Mesodermal cell (in vitro differentiated cells): ENCODE measurements around the gene SLC3A2.

Experiments used
- H3K27ac ChIP-seq: 2 replicates; pipeline ENCODE4 v1.7.0; 2013; ENCODE audit warnings: mild to moderate bottlenecking, low read depth, low read length, moderate library complexity; ENCODE audit not compliant: severe bottlenecking
- H3K36me3 ChIP-seq: 2 replicates; pipeline ENCODE4 v1.7.1; 2013; ENCODE audit warnings: mild to moderate bottlenecking, low read length, moderate library complexity; ENCODE audit not compliant: control insufficient read depth, insufficient read depth
- H3K4me1 ChIP-seq: one replicate; pipeline ENCODE4 v1.7.1; 2013; ENCODE audit warnings: mild to moderate bottlenecking, low read length; ENCODE audit not compliant: insufficient read depth, control insufficient read depth, poor library complexity, severe bottlenecking
- H3K4me3 ChIP-seq: 2 replicates; pipeline ENCODE4 v1.7.0; 2013; ENCODE audit warnings: low read length, control low read depth, mild to moderate bottlenecking; ENCODE audit not compliant: insufficient read depth, poor library complexity, severe bottlenecking; ENCODE audit errors: extremely low read depth
- H3K9me3 ChIP-seq: 2 replicates; pipeline ENCODE4 v1.7.1; 2013; ENCODE audit warnings: mild to moderate bottlenecking, low read length, moderate library complexity; ENCODE audit not compliant: control insufficient read depth
- WGBS, 2 experiments: methylation state at CpG; one replicate each; pipeline ENCODE4 v1.1.5; 2013; ENCODE audit warnings: missing lambda C conversion rate in 2 of 2; ENCODE audit not compliant: insufficient coverage in 2 of 2; 5-methylcytosine and 5-hydroxymethylcytosine counted together

The SLC3A2 gene

GRCh38 chr11:62863687-62864335 lies 16.9 kb upstream of the SLC3A2 start:
- no peak overlapping the region for H3K4me3 ChIP-seq
- WGBS, 2 experiments: 95% methylated on average over 2 of the region's 4 CpGs
- peaks cover 34% of the 10 kb centered on the region for H3K36me3 ChIP-seq
- peaks cover 15% of the 10 kb centered on the region for H3K4me1 ChIP-seq
- H3K9me3 ChIP-seq: no peaks in the 10 kb centered on the region
- no peak overlapping the region for H3K27ac ChIP-seq

- H3K27ac ChIP-seq: no peak overlapping the region
- H3K36me3 ChIP-seq: peaks cover 36% of the 10 kb centered on the region
- H3K9me3 ChIP-seq: no peaks in the 10 kb centered on the region
- peaks cover 15% of the 10 kb centered on the region for H3K4me1 ChIP-seq
- WGBS, 2 experiments: 96 to 97% methylated on average over 4 to 5 of the region's 6 CpGs
- H3K4me3 ChIP-seq: no peak overlapping the region
Observed at GRCh38 chr11:62865635-62866034, 15.1 kb upstream of the SLC3A2 start.

- Histone ChIP-seq H3K27ac (no peak overlapping the region), H3K4me1 (peaks cover 4% of the 10 kb centered on the region), H3K9me3 (no peaks in the 10 kb centered on the region), H3K4me3 (no peak overlapping the region), H3K36me3 (peaks cover 68% of the 10 kb centered on the region)
- 96 to 100% methylated on average over 4 to 6 of the region's 7 CpGs for WGBS, 2 experiments
Observed at GRCh38 chr11:62874851-62875250, 5.8 kb upstream of the SLC3A2 start.

DNA sequence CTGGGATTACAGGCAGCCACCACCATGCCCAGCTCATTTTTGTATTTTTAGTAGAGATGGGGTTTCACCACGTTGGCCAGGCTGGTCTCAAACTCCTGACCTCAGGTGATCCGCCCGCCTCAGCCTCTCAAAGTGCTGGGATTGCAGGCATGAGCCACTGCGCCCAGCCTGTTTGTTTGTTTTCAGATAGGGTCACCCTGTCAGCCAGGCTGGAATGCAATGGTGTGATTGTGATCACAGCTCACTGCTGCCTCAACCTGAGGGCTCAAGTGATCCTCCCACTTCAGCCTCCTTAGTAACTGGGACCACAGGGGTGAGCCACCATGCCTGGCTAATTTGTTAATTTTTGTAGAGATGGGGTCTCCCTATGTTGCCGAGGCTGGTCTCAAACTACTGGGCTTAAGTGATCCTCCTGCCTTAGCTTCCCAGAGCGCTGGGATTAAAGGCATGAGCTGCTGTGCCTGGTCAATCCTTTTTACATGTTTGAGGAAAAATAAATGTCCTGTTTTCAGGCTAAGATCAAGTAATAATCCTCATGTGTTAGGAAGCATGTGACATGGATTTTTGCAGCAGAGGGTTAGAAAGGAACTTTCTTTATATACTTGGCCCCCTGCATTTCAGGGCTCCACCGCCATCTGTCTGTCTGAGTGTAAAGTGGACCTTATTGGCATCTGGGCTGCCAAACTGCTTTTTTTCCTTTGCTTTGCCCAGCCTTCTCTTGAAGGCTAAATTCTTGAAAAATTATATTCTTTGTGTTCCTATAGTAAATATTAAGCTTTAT lies 4.8 kb upstream of the SLC3A2 start:
- no peak overlapping the region for H3K4me3 ChIP-seq
- peaks cover 8% of the 10 kb centered on the region for H3K4me1 ChIP-seq
- WGBS, 2 experiments: 91 to 100% methylated on average over 2 to 6 of the region's 7 CpGs
- peaks cover 68% of the 10 kb centered on the region for H3K36me3 ChIP-seq
- no peak overlapping the region for H3K27ac ChIP-seq
- H3K9me3 ChIP-seq: no peaks in the 10 kb centered on the region

GRCh38 chr11:62876712-62877111 lies 4.0 kb upstream of the SLC3A2 start:
- Histone ChIP-seq H3K27ac (no peak overlapping the region), H3K36me3 (peaks cover 62% of the 10 kb centered on the region), H3K9me3 (no peaks in the 10 kb centered on the region), H3K4me1 (peaks cover 8% of the 10 kb centered on the region), H3K4me3 (no peak overlapping the region)
- WGBS, 2 experiments: 100% methylated on average over 4 to 5 of the region's 6 CpGs

DNA sequence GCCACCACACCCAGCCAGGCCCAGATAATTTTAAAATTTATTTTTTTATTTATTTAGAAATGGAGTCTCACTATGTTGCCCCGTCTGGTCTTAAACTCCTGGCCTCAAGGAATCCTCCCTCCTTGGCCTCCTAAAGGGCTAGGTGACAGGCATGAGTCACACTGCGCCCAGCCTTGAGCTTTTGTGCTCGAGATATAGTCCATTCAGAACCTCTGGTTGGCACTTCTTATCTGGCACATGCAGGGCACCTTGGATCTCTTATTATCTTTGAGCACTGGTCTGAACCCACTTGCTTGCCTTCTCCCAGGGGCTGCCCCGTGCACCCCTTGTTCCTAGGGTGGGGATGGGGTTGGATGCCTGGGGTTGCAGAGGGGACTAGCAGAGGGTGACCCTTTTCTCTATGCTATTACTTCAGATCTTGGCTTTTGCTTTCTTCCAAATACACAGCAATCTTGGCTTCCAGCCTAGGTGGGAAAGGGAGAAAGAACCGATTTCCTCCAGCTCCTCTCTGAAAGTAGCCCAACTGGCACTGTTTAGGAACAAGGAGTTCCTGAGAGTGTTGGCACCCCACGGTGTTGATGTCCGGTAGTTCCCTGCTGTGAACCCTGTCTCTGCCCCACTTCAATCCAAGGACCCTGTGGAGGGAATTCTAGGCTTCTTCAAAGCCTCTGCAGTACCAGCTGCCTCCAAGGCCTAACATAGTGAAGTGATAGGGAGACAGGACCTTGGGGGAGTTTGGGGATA lies 1.3 kb upstream of the SLC3A2 start:
- no peak overlapping the region for H3K4me3 ChIP-seq

DNA sequence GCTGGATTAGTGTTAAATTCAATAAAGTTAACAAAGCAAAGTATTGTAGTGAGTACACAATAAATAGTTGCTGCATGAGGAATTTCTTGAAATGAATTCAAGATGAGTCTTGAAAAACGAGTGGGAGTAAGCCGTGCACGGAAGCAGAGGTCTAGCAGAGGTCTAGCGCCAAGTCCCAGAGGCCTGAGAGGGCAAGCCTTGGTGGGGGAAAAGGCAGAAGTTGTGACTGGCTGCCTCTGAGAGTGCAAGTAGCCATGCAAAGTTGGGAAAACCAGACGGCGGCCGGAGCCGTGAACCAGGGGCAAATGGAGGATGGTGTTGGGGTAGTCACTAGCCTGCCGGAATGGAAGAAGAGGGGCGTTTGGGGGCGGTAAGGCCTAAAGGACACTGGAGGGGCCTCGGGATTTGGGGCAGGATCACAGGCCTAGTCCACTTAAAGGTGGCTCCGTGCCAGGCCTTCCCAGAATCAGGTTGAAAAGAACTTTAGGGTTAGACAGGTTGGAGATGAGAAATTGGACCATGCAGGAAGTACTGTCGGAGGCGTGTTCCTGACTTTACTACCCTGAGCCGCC lies 379 bp upstream of the SLC3A2 start:
- Histone ChIP-seq H3K36me3 (peaks cover 66% of the 10 kb centered on the region), H3K9me3 (no peaks in the 10 kb centered on the region), H3K4me3 (peak overlapping the region; percentile 88), H3K4me1 (peaks cover 33% of the 10 kb centered on the region), H3K27ac (peak overlapping the region; percentile 100)
- WGBS, 2 experiments: 16 to 20% methylated on average over 16 of the region's 16 CpGs

More for the DNA sequence above, 1.3 kb upstream of the SLC3A2 start:
- Histone ChIP-seq H3K9me3 (no peaks in the 10 kb centered on the region), H3K4me1 (peaks cover 25% of the 10 kb centered on the region), H3K27ac (peak overlapping the region; percentile 100), H3K36me3 (peaks cover 65% of the 10 kb centered on the region)
- 83 to 90% methylated on average over 2 to 5 of the region's 7 CpGs for WGBS, 2 experiments

GRCh38 chr11:62881579-62882430 lies 1.1 kb downstream of the SLC3A2 start:
- H3K9me3 ChIP-seq: no peaks in the 10 kb centered on the region
- peaks cover 41% of the 10 kb centered on the region for H3K4me1 ChIP-seq
- peak overlapping the region; percentile 88 for H3K4me3 ChIP-seq
- 0 to 3% methylated on average over 3 to 12 of the region's 21 CpGs for WGBS, 2 experiments
- peaks cover 77% of the 10 kb centered on the region for H3K36me3 ChIP-seq
- peak overlapping the region; percentile 100 for H3K27ac ChIP-seq

GRCh38 chr11:62882431-62882749 lies 1.7 kb downstream of the SLC3A2 start:
- 57 to 65% methylated on average over 6 of the region's 6 CpGs for WGBS, 2 experiments
- Histone ChIP-seq H3K27ac (peak overlapping the region; percentile 100), H3K36me3 (peaks cover 77% of the 10 kb centered on the region), H3K4me1 (peaks cover 43% of the 10 kb centered on the region), H3K4me3 (peak overlapping the region; percentile 88), H3K9me3 (no peaks in the 10 kb centered on the region)
